ENCODE measurements around the gene STX7.

Gene STX7

DNA sequence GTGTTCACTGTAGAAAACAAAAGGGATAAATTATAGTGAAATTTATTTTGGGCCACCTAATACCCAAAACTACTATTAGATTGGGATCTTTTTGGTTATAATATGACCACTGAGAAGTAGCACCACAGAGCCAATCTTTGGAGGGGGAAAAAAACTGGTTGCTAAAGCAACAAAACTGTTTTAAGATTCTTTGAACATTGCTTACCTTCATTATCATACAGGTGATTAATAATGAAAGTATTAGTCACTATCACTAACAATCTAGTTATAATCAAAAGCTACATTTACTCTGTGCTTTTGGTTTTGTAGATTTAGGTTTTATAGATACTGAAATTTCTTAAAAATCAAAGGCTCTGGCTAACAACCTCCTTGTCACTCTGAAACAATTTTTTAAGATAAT lies 31.7 kb downstream of the STX7 start:
- H3K27ac ChIP-seq, result no peak overlapping the region
- DNase-seq (ENCODE audit: low read depth, low spot score), result no peak

DNA sequence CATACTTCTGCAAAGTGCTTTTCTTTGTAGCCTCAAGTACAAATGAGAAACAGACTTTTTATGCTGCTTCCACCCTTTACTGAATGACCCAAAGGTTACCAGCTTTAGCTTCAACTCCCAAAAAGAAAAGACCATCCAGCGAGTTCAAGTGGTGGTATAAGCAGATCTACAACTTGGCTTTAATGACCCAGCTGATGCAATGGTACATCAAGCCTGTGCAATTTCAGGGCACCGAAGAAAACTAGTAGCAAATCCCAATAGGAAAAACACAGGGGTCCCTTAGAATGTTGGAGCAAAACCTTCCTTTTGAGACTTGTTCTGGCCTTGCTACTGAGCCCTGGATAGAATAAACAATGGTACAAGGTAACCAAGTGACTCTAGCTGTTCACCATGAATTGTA lies 33.8 kb downstream of the STX7 start:
- no peak overlapping the region for H3K27ac ChIP-seq

DNA sequence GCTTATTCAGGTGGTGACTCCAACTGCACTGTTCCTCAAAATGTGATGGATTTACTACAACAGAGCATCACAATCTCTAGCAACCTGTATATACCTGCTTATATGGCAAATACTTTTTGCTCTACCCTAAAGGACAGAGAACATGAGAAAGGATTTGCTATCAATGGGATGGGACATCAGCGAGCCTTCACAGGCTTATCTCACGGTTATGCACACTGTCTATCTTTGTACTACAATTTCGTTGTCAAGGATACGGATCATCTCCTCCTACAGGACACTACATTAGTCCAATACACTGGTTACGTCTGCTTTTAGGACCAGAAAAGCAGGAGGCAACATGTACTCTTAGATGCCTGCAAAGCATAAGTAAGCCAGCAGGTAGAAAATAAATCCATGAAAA lies 34.2 kb downstream of the STX7 start:
- no peak for DNase-seq (ENCODE audit: low read depth, low spot score)
- H3K27ac ChIP-seq, result no peak overlapping the region

More for the DNA sequence above, 33.8 kb downstream of the STX7 start:
- DNase-seq (ENCODE audit: low read depth, low spot score), result no peak

DNA sequence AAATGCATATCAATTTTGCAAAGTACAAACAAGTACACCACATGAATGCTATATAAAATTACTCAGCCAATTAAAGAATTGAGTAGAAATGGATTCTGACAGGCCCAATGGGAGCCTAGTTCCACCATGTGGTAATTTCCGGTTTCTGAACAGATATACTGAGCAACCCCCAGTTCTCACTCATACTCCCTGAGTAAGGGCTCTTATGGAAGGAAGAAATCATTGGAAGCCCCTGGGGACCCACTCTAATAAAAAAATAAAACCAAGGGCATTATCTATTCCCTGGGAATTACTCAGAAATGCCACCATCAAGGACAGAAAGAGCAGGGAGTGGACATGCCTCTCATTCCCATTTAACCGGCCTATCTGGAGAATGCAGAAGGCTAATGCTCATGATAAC lies 34.6 kb downstream of the STX7 start:
- DNase-seq (ENCODE audit: low read depth, low spot score), result no peak
- H3K27ac ChIP-seq, result no peak overlapping the region

DNA sequence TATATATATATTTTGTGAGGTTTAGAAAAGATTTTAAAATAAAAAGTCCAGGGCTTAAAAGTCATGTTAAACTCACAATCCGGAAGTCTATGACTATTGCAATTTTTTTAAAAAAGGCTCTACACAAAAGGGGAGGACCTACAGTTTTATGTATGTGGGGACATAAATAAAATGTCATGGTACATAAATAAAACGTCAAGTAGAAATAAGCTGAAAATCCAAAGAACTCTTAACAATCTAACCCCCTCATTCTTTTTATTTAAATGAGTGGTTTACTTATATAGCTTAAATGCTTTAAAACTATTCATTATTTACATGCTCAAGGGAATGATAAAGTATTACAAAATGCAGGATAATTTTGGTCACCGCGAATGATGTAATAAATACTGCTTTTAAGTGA lies 36.2 kb downstream of the STX7 start:
- DNase-seq (ENCODE audit: low read depth, low spot score), result no peak
- H3K27ac ChIP-seq, result no peak overlapping the region

DNA sequence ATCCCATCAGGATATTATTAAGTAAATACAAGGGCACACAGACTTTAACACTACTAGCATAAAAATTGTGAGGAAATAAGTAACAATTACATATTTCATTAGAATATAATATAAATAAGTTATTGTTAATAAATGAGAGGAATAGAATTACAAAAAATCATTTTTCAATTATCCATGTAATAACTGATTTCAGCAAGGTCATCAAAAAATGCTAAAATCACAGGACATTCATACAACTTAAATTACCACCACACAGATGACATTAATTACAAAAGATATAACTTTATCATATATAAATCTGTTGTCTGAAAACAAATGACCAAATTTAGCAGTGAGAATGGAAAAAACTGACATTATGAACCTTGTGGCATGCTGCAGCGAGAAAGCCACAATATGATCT lies 37.0 kb downstream of the STX7 start:
- DNase-seq (ENCODE audit: low read depth, low spot score), result no peak
- no peak overlapping the region for H3K27ac ChIP-seq

DNA sequence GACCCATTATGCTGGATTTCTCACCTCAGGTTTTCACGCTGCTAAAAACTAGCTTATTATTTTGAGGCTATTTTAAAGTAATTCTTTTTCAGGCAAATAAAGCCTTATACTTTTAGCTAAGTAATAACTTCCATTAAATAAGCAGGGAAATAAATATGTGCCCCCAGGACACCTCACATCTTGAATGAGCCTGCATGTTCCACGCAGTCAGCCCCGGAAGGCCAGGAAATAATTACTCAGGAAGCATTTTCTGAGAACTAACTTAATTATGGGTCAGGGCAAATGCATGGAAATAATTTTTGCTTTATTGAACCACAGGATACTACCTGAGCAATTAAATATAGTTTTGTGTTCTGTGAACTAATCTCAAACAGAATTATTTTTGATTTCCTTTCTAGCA lies 41.1 kb downstream of the STX7 start:
- H3K27ac ChIP-seq, result no peak overlapping the region
- no peak for DNase-seq (ENCODE audit: low read depth, low spot score)

DNA sequence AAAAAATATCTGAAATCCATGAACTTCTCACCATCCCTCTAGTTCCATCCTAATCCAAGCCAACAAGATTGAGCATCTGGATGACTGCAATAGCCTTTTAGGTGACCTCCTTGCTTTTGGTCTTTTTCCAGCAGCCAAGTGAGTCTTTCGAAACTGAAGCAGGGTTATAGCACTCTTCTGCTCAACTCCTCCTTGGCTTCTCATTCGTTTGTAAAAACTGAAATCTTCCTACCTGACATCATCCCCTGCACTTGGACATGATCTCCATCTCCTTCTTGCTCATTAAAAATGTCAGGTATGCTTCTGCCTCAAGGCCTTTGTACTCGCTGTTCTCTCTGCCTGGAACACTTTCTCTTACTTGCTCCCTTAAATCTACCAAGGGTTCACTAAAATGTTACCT lies 46.0 kb downstream of the STX7 start:
- H3K27ac ChIP-seq, result no peak overlapping the region
- DNase-seq (ENCODE audit: low read depth, low spot score), result no peak

DNA sequence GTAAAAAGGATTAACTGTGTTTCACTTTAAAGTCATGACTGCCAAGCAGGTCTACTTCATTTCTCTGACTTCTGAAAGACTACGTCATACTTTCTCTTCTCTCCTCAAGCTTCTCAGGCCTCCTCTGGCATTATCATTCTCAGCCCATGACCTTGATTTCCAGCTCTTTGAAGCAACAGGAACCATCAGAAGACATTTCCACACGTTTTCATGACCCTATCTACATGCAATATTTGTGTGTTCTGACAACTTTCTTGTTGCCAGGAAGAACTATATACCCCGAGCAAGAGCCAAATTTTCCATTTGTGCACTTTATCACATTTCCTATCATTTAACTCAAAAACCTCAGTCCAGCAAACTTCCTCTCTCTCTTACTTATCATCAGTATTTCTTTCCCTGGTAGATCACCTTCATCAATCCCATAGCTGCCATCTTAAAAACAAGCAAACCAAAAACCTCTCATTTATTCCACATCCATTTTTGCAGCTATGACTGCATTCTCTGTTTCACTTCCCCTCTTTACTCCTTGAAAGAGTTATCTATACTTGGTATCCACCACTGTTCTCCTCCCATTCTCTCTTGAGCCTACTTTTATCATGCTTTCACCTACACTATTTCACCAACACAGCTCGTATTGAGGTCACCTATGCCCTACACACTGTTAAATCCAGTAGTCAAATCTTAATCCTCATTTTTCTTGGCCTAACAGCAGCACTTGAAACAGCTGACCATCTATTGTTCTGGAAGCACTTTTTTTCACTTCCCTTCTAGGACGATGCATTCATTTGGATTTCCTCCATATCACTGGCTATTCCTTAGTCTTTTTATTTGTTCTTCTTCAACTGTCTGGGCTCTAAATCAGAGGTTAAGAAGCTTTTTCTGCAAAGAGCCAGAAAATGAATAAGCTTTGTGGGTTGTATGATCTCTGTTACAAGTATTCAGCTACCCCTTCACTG lies 47.1 kb downstream of the STX7 start:
- no peak overlapping the region for H3K27ac ChIP-seq
- DNase-seq (ENCODE audit: low read depth, low spot score), result no peak

DNA sequence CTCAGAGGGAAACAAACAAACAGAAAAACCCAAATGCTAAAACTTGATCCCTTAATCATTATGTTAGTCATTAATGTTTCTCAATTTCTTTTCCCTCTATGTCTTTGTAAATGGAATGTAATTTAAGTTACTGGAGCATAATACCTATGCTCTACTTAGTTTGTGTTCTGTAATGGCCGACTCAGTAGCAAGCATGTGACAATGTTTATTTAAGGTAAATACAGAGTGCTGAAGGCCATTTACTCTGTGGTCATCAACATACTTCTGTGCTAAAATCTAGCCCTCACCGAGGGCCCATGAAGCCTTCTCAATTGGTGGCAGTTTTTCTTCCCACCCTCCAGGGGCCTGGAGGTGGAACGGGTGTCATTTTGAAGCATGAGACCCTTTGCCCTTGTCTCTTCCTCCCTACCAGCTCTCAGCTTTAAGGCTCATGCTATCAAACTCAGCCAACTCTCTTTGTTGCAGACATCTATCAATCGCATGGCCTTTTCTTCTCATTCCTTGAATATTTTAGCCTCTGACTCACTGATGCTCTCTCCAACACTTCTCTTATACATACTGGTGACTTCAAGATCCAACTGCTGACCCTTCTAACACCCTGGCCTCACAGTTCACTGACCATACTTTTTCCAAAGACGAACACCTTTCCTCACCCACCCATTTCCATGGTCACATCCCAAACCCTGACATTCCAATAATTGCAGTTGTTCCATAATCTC lies 48.2 kb downstream of the STX7 start:
- no peak overlapping the region for H3K27ac ChIP-seq
- DNase-seq (ENCODE audit: low read depth, low spot score), result no peak

DNA sequence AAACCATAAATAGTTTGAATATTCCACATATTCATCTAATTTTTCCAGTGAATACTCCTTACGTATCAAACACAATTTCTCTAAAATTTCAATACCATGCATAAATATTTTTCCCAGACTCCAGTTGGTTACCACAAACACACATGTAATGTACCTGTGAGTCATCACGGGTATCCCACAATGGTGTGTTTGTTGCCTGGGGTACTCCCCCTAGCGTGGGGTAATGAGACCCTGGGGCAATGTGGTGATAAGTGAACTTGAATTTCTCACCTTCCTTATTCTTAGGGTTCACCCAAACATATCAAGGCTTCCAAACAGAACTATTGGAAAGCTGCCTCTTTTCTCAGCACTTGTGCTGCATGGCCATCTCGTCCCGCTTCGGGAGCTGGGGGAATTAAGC lies 51.0 kb downstream of the STX7 start:
- no peak for DNase-seq (ENCODE audit: low read depth, low spot score)
- H3K27ac ChIP-seq, result no peak overlapping the region

DNA sequence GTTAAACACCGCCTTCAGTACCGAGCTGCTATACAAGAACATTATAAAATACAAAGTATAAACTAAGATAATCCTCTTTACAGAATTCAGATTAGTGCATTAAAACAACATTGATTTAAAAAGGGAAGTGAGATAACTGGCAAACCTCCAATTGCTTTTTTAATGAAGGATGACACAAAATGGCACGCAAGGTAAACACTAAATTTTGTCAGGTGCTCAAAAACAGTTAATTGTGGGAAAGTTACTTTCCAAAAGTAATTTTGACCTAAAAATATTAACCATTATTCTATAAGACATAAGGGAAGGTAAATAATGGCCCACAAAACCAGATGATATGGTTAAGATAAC lies 53.3 kb downstream of the STX7 start:
- no peak overlapping the region for H3K27ac ChIP-seq
- DNase-seq (ENCODE audit: low read depth, low spot score), result no peak

DNA sequence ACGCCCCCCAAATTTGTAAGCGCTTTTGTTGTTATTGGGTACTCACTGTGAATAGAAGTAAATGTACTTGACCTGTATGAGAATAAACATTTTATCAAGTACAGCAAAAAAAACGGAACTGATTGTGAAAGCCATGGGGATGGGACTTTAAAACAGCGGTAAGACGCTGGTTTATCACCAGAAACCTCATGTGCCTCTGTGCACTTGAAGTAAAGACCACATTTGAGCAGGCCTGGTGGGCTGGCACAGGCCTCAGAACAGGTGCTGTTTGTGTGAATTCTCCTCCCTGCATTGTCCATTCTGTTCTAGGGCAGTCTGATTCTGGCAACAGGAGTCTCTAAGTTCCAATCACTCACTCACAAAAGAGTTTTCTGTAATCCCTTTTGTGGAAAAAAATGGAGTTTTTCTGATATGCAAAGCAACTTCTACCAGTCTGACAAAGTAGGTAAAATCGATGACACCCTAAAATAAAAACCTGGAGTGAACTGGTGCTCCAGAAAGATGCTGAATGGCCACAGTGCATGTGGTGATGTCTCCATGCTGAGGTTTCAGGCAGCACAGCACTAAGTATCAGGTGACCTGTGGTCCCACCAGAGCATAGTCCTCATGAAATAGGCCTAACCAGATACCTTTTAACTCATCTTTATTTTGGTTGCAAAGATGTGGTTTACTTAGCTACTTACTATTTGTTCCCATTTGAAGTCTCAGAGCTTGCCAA lies 53.9 kb downstream of the STX7 start:
- DNase-seq (ENCODE audit: low read depth, low spot score), result no peak
- no peak overlapping the region for H3K27ac ChIP-seq

DNA sequence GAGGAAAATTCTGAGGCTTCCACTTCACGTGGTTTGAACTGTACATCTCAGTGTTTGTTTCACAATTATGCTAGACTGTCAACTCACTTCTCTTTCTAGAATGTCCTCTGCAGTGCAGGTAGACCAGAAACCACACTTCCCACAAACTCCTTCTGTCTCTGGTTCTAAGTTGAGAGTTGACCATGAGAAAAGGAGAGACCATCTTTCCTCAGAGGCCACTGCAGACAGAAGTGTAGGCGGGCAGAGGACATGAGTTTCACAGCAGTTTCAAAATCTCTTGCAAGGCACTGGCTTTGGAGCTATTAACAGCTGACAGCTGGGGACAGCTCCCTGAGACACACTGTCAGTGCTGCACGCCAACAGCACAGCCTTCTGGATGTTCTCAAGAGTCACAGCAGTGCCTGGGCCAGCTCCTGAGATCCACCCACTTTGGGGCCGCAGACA lies 56.2 kb downstream of the STX7 start:
- DNase-seq (ENCODE audit: low read depth, low spot score), result no peak
- H3K27ac ChIP-seq, result no peak overlapping the region

DNA sequence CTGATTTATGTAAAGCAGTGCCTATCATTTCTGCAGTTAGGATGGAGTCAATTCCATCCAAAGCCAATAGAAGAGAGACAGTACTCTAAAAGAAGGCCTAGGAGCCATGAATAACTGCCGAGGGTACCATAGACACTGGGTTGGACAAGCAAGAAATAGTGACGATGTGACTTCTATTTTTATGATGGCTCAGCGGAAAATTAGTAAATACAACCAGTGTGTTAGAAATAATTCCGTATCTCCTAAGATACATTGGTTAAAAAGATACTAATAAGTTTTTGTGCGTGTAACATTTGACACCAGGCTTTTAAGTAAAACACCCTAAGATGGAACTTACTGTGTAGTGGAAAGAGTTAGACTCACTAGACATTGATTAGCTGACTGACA lies 66.1 kb downstream of the STX7 start:
- DNase-seq (ENCODE audit: low read depth, low spot score), result no peak
- no peak overlapping the region for H3K27ac ChIP-seq

DNA sequence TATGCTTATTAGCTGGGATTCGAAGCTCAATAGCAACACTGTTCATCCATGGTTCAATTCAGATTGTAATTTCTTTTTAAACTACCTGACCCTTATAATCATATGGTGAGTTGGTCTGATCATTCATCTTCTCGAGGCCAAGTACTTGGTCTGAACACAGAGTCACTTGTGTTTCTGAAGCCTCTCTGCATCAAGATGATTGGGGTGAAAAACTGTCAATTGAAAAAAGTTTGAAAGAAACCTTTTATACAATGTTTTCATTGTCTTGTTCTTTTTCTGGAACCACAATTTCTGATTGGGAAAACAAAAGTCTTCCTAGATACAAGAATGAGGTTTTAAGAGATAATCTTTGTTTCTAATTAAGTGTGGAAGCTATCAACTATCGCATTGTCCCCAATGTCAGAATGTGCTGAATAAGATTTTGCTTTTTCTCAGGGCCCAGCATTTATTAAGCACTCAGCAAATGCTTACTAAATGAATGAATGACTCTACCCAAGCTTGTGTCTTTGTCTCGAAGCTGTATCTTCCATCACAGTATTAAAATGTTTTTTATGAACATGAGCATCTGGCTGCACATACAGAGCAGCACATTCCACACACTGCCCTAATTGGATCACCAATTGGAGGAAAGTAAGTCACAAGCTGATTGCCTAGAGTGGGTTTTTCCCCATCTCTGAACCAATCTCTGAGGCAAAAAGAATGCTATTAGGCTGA lies 66.6 kb downstream of the STX7 start:
- peak overlapping the region; percentile 53 for H3K27ac ChIP-seq

DNA sequence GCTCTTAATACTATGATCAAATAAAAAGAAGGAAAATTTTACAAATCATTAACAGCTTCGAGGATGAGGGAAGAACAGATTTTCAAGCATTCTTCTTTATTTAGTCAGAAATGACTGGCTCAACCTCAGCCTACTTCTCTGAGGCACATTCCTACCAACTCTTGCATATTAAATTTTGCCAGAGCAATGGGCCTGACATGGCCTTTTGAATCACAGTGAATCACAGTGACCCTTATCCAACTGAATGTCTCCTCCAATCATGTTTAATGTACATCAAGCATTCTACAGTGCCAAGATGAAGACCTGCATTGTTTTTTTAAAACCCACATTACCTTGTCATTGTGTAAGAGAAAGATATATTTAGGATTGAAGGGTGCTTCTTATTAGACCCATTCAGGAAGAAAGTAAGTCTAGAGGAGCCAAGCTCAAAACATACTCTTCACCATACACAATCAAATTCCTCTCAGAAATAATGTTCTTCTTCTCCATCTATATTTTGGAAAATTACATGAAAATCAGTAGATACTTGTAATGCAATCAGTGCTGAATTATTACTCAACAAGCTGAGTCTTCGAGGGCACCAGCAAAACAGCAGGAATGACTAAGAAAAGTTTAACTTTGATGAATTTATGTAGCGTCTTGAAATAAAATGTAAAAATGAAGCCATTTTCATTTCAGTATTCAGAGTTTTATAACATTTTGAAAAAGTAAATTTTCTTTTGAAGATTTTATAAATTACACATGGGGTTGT lies 67.5 kb downstream of the STX7 start:
- peak overlapping the region; percentile 53 for H3K27ac ChIP-seq
- DNase-seq (ENCODE audit: low read depth, low spot score), result peak; percentile 45

More for the DNA sequence above, 66.6 kb downstream of the STX7 start:
- DNase-seq (ENCODE audit: low read depth, low spot score), result no peak

DNA sequence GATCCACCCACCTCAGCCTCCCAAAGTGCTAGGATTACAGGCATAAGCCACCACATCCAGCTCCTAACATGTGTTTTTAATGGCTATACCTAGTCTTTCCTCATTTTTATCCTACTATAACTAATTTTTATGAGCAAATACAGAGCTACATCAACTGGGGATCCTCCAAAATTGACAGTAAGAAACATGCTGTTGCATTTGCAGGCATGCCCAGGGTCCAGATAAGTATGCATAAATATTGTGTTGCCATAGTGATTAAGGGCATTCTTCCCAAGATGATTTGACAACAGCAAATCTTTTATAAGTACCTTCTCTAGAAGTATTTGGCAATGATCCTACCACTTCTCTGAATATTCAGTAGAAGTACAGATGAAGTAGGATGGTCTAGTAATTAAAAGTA lies 69.7 kb downstream of the STX7 start:
- no peak overlapping the region for H3K27ac ChIP-seq
- DNase-seq (ENCODE audit: low read depth, low spot score), result no peak

DNA sequence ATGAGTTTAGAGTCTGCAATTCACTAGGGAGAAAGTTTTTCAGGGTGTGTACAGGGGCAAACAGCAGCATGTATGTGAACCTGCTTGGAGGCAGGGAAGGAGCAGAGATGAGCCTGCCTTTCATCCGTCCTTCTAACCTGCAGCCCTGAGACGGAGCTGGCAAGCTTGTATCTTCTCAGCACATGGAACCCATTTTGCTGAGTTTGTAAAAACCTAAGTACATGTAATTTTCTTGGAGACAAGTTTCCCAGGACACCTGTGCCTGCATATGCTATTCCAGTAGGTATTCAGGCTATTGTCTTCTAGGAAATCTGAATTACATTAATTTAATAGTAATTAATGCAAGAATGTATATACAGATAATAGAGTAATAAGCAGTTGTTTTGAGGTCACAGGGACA lies 82.8 kb downstream of the STX7 start:
- no peak for DNase-seq (ENCODE audit: low read depth, low spot score)
- H3K27ac ChIP-seq, result no peak overlapping the region

DNA sequence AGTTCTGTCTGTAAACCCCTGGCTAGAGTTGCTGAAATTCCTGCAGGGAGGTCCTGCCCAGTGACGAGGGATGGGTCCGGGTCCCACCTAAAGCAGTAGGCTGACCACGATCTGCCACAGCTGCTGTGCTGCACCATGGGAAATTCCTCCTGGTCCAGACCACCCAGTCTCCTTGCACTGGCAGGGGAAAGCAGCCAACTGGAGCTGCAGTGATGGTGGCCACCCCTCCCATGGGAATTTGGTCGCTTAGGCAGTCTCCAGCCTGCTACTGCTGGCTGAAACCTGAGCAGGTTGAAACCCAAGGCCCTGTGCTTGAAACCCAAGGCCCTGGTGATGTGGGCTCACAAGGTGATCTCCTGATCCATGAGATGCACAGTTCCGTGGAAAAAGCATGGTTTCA lies 87.7 kb downstream of the STX7 start:
- no peak overlapping the region for H3K27ac ChIP-seq
- DNase-seq (ENCODE audit: low read depth, low spot score), result no peak
